Psoas muscle (tissue), 8 donors: ENCODE results near the gene DNAJB13. TPM values are rescaled to one million over a fixed set of nuclear protein-coding genes. Genes with fewer than 3 reads are reported as not detected.
A peak's percentile ranks its signal among the peaks of the same experiment; 100 is the strongest.

Experiments
- ATAC-seq, 4 donors: fragments of 200-7000 bp; cut with Tn5 transposase; one replicate each; pipeline ENCODE4 v1.9.1; 2020; ENCODE audit warnings: moderate library complexity in 3 of 4, mild to moderate bottlenecking in 2 of 4
- DNase-seq, 2 donors: peaks; one replicate each; pipeline ENCODE4 v3.0.0-alpha.2; 2020
- H3K27ac ChIP-seq: fragments of 200-600 bp; one replicate; pipeline ENCODE4 v1.8.0; 2022
- H3K27me3 ChIP-seq, 3 donors: fragments of 200-600 bp in 1 of 3; one replicate each; pipeline versions ENCODE4 v1.6.1 to v1.8.0; 2013 to 2022; ENCODE audit warnings: low read length in 2 of 3, mild to moderate bottlenecking in 2 of 3, moderate library complexity in 1 of 3; ENCODE audit not compliant: insufficient read depth in 3 of 3
- H3K36me3 ChIP-seq, 2 donors: fragments of 200-600 bp in 1 of 2; one replicate each; pipeline versions ENCODE4 v1.6.1 to v1.8.0; 2013 to 2022; ENCODE audit warnings: low read depth in 1 of 2, mild to moderate bottlenecking in 1 of 2, moderate library complexity in 1 of 2; ENCODE audit not compliant: insufficient read depth in 1 of 2
- H3K4me1 ChIP-seq: fragments of 200-600 bp; one replicate; pipeline ENCODE4 v1.8.0; 2022
- H3K4me3 ChIP-seq: fragments of 200-600 bp; one replicate; pipeline ENCODE4 v1.8.0; 2022; ENCODE audit warnings: mild to moderate bottlenecking
- H3K9me3 ChIP-seq: fragments of 200-600 bp; one replicate; pipeline ENCODE4 v1.8.0; 2022
- CTCF ChIP-seq: fragments of 200-600 bp; IDR thresholded peaks from one replicate; pipeline ENCODE4 v1.8.0; 2022; ENCODE audit warnings: antibody characterized with exemption
- WGBS, 3 donors: extraction: QIAGEN DNeasy Blood & Tissue Kit; methylation state at CpG; one replicate each; pipeline versions ENCODE4 v1.1.6 to v1.1.7; 2013; 5-methylcytosine and 5-hydroxymethylcytosine counted together
- intact Hi-C, 2 donors: fragments of 100-400 bp; cut with DNase I; formaldehyde crosslinking; loops; one replicate each; pipeline versions ENCODE4 v1.11.0 to v1.14.2; 2022
- polyA plus RNA-seq, 3 donors: library from polyadenylated mRNA; stranded (reverse); fragments of 200-250 nt; gene quantifications; one replicate each; pipeline ENCODE4 v1.2.3, GENCODE V29; 2013
- total RNA-seq, 4 donors: library from RNA; stranded (reverse); fragmentation: NEBNext Ultra II Directional in 2 of 4; extraction: Animal tissue kit (Norgen Biotek cat#: 25700) in 2 of 4; gene quantifications; one replicate each; pipeline versions ENCODE4 v1.2.1 to v1.2.4, GENCODE V29; 2021 to 2023
- donor health status: healthy with polysubstance abuse.
- donor health status: DM: no; HTN: no; CAD: no; lungs with moderate emphysema.
- donor health status: Bipolar disorder and iron deficiency.
- donor health status: healthy.
- donor health status: DM: yes; HTN: yes; CAD: no.
- donor health status: DM: no; HTN: no; CAD: no.
- donor health status: DM: no; HTN: no; CAD: no.
- donor health status: DM: yes; HTN: yes; CAD: no.

Gene DNAJB13
- total and polyA plus RNA-seq, 7 donors: 0.03 TPM; not detected in 6

- intact Hi-C loops: no loop called here
- H3K9me3 ChIP-seq: no peaks in the 10 kb centered on the region
- DNase-seq (no peak), ATAC-seq (no peak)
- no peak for TF ChIP-seq CTCF
- 65 to 74% (median 72%) methylated on average over 6 of the region's 6 CpGs for WGBS, 3 donors
- H3K36me3 ChIP-seq: peaks cover 0 to 74% of the 10 kb centered on the region in 2 donors
- H3K27ac ChIP-seq: peak overlapping the region; percentile 98
- no peaks in the 10 kb centered on the region for H3K27me3 ChIP-seq
- H3K4me1 ChIP-seq: peaks cover 46% of the 10 kb centered on the region
- no peak overlapping the region for H3K4me3 ChIP-seq
These were observed 53.3 kb downstream of the DNAJB13 start for GRCh38 chr11:74004046-74004695.

- intact Hi-C loops: no loop called here
- 57 to 72% (median 65%) methylated on average over 11 of the region's 11 CpGs for WGBS, 3 donors
- DNase-seq (no peak), ATAC-seq (no peak)
- TF ChIP-seq CTCF: no peak
- Histone ChIP-seq H3K4me3 (peak overlapping the region; percentile 75), H3K4me1 (peaks cover 54% of the 10 kb centered on the region), H3K27ac (peak overlapping the region; percentile 98), H3K27me3 (no peaks in the 10 kb centered on the region), H3K9me3 (no peaks in the 10 kb centered on the region), H3K36me3 (peaks cover 0 to 68% of the 10 kb centered on the region in 2 donors)
These were observed 54.2 kb downstream of the DNAJB13 start for GRCh38 chr11:74004759-74005615.

GRCh38 chr11:74005721-74006517, 55.1 kb downstream of the DNAJB13 start:
- peak overlapping the region; percentile 98 for H3K27ac ChIP-seq
- no peaks in the 10 kb centered on the region for H3K9me3 ChIP-seq
- intact Hi-C loops: no loop called here
- H3K4me1 ChIP-seq: peaks cover 64% of the 10 kb centered on the region
- H3K36me3 ChIP-seq: peaks cover 0 to 60% of the 10 kb centered on the region in 2 donors
- peak overlapping the region; percentile 75 for H3K4me3 ChIP-seq
- DNase-seq (peak in 1 of 2 donors; percentile 76), ATAC-seq (peak in 2 of 4 donors; percentile 25 to 31)
- H3K27me3 ChIP-seq: no peaks in the 10 kb centered on the region
- 61 to 87% (median 78%) methylated on average over 26 to 29 of the region's 29 CpGs for WGBS, 3 donors
- TF ChIP-seq CTCF: no peak

- Histone ChIP-seq H3K4me1 (peaks cover 65% of the 10 kb centered on the region), H3K36me3 (peaks cover 0 to 51% of the 10 kb centered on the region in 2 donors), H3K4me3 (peak overlapping the region; percentile 75), H3K9me3 (no peaks in the 10 kb centered on the region), H3K27ac (peak overlapping the region; percentile 98), H3K27me3 (no peaks in the 10 kb centered on the region)
- no peak for TF ChIP-seq CTCF
- ATAC-seq (no peak), DNase-seq (no peak)
- 29 to 44% (median 31%) methylated on average over 7 of the region's 7 CpGs for WGBS, 3 donors
- intact Hi-C loops: no loop called here
These were observed 56.0 kb downstream of the DNAJB13 start for GRCh38 chr11:74006743-74007304.
